ENCODE measurements around the gene GLRX3. TPM values are rescaled to one million over a fixed set of nuclear protein-coding genes. Genes with fewer than 3 reads are reported as not detected.
"Not testable (repeated sequence)": the region's sequence is repeated elsewhere in the genome, so short reads cannot be mapped to it uniquely, and the experiment has no call there.

The GLRX3 gene
- total RNA-seq, 8 experiments from 2014 or later: 58.8 to 125 (median 86.5) TPM

DNA sequence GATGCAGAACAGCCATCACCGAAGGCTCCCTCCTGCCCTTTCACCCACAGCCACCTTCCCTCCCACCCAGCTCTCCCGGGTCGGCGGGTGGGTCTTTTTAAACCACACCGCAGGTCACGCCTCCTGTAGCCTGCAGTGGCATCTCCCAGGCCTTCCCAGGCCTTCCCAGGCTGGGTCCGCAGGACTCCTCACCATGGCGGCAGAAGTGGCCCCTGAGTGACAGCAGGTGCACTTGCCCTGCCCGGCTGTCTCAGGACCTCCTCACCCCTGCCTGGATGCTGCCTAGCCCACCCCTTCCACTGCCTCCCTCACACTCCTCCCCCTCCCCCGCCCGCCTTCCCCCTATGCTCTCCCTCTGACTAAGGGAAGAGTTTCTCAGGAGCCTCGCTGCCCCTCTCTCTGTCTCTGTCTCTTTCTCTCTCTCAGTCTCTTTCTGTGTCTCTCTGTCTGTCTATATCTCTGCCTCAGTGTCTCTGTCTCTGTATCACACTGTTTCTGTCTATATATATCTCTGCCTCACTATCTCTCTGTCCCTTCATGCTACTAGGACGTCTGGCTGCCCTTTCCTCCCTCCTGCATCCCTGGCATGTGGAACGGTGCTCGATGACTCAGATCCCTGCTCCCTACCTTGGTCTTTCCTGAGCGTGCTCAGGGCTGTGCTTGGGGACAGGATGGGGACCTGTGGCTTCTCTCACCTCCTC is 57.5 kb downstream of the GLRX3 start:
- Histone ChIP-seq H3K4me3 (no peak overlapping the region), H3K4me1 (replicated peaks in 1 of 2) (peaks cover 0 to 4% of the 10 kb centered on the region in 2 donors), H3K27ac (no peak overlapping the region)
- no peak for ATAC-seq (replicated peaks in 6 of 8)
- in situ Hi-C loops (cut with MboI; ENCODE audit: low pct_unique_long_range_greater_than_20kb in 2 of 9, low sequenced_read_pairs in 9 of 9, unreplicated experiment in 9 of 9): loop anchor here in 6 of 9 experiments (25.0 kb wide), 2 partner anchors 1669 to 1694 kb away; no protein-coding TSS in a partner anchor
- 17 to 66% (median 42%) methylated on average over 2 to 4 of the region's 16 CpGs; no CpG with 5 or more reads in 3 of the 10 experiments for WGBS, 10 experiments

DNA sequence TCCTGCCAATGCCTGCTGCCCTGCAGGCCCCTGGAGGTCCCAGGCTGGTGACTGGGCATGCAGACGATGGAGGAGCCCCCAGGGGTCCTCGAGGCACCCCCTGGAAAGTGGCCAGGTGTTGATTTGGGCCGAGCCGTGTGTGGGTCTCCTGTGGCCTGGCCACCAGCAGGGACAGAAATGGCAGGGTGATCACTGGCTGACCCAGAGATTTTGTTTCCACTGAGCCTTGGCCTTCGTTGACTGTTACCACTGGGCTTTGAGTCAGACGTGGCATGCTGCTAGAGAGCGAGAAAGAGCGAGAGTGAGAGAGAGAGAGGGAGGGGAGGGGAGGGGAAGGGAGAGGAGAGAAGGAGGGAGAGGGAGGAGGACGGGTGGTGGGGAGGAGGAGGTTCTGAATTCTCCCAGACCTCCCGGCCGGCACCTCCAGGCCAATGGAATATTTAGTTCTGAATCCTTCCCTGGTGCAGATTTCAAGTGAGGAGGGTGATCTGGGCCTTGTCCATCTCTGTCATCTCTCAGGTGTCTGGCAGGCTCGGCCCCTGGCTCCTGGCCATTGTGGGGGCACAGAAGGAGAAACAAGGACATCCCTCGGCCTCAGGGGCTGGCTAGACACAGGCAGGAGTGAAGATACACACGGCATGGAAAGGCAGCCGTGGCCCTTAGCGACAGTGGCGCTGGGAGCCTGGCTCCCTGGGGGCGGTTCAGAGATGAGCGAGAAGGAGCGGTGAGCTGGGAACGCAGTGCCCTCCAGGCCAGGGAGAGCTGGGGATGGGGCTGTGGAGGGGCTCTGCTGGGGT is 58.2 kb downstream of the GLRX3 start:
- no peak for ATAC-seq (replicated peaks in 6 of 8)
- 47 to 100% (median 90%) methylated on average over 2 to 4 of the region's 21 CpGs; no CpG with 5 or more reads in 7 of the 10 experiments for WGBS, 10 experiments
- peaks cover 0 to 4% of the 10 kb centered on the region in 2 donors for H3K4me1 ChIP-seq (replicated peaks in 1 of 2)
- no peak overlapping the region for H3K27ac ChIP-seq
- no peak overlapping the region for H3K4me3 ChIP-seq
- in situ Hi-C loops (cut with MboI; ENCODE audit: low pct_unique_long_range_greater_than_20kb in 2 of 9, low sequenced_read_pairs in 9 of 9, unreplicated experiment in 9 of 9): loop anchor here in 6 of 9 experiments (25.0 kb wide), 2 partner anchors 1668 to 1693 kb away; no protein-coding TSS in a partner anchor

DNA sequence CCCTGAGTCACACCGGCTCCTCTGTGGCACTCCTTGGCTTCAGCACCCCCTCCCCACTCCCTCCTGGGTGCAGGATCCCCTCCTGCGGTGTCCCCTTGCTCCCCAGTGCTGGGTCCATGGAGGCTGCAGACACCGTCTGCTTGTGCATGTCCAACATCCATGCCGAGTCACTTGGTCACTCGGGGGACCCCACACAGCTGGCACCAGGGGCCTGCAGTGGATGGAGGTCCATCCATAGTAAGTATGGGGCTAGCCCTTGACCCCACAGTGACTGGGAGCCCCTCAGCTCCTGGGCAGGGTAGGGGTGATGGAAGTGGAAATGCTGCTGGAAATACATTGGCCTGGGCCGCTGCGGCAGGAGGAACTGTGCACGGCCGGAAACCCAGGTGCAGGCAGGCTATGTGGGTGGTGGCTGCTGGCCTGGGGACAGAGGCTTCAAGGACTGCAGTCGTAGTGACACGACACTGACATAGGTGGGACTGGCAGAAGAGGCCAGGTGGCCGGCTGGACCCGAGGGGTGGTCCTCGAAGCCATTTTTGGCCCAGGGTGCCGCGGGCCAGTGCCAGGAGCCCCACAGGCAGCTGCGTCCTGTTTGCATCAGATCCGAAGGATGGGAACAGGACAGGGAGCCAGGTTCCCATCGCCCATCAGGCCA is 58.9 kb downstream of the GLRX3 start:
- no peak overlapping the region for H3K27ac ChIP-seq
- H3K4me1 ChIP-seq (replicated peaks in 1 of 2): peaks cover 0 to 4% of the 10 kb centered on the region in 2 donors
- in situ Hi-C loops (cut with MboI; ENCODE audit: low pct_unique_long_range_greater_than_20kb in 2 of 9, low sequenced_read_pairs in 9 of 9, unreplicated experiment in 9 of 9): loop anchor here in 6 of 9 experiments (25.0 kb wide), 2 partner anchors 1667 to 1692 kb away; no protein-coding TSS in a partner anchor
- H3K4me3 ChIP-seq: no peak overlapping the region
- 81 to 93% (median 90%) methylated on average over 2 to 6 of the region's 19 CpGs; no CpG with 5 or more reads in 5 of the 10 experiments for WGBS, 10 experiments
- ATAC-seq (replicated peaks in 6 of 8): no peak

DNA sequence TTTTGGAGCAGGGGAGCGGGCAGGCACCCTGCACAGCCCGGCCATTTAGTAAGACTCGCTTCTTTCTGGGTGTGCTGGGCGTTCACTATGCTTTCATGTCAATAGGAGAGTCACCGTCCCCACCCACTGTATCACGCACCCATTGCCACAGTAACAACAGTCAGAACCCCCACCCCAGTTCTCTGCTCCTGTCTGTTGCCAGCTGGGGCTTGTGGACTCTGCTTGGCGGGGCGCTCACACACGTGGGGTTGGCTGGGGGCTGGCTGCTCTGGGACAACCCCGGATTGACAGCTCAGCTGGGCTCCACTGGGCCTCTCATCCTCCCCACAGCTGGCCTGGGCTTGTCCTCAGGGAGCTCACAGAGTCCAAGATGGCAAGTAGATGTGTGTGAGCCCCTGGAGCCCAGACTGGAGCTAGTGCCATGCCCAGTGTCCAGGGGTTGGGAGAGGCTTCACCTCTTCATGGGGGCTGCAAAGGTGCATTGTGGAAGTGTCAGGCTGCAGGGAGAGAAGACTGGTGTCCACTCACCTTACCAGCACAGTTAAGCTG is 59.6 kb downstream of the GLRX3 start:
- no peak for ATAC-seq (replicated peaks in 6 of 8)
- WGBS, 10 experiments: 20 to 100% (median 92%) methylated on average over 1 to 2 of the region's 10 CpGs; no CpG with 5 or more reads in 5 of the 10 experiments
- in situ Hi-C loops (cut with MboI; ENCODE audit: low pct_unique_long_range_greater_than_20kb in 2 of 9, low sequenced_read_pairs in 9 of 9, unreplicated experiment in 9 of 9): loop anchor here in 6 of 9 experiments (25.0 kb wide), 2 partner anchors 1666 to 1691 kb away; no protein-coding TSS in a partner anchor
- Histone ChIP-seq H3K27ac (no peak overlapping the region), H3K4me1 (replicated peaks in 1 of 2) (peaks cover 0 to 2% of the 10 kb centered on the region in 2 donors), H3K4me3 (no peak overlapping the region)

DNA sequence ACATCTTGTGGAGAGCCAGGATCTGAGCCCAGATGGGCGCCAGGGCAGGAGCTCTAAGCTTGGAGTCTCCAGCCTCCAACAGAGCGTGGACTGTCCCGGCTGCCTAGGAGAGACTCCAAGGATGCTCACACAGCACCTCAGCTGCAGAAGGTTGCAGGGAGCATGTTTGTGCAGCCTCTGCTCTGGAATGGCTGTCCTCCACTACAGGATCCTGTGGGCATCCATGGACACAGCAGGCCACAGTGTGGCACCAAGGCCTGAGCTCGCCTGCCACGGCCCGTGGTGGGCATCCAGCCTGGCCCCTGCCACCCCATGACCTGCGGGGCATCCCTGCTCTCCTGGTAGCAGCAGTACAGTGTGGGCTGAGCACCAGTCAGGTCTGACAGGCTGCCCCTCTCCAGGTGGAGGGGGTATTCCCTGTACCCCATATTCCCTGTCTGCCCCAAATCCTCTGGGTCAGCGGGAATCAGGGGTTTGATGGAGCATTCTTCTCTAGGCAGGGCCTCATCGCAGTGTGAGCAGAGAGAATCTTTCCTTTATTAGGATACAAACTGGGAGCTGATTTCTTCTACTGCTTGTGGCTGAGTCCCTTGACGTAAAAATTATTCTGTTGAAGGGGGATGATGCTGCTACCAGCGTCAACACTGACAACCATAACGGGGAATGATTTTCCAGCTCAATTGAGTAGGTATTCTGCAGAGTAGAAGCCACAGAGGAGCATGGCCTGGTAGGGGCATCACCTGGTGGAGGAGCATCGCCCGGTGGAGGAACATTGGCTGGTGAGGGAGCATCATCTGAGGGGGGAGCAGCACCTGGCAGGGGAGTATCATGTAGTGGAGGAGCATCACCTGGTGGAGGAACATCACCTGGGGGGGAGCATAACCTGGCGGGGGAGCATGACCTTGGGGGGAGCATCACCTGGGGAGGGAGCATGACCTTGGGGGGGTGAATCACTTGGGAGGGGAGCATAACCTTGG is 60.6 kb downstream of the GLRX3 start:
- H3K4me3 ChIP-seq: no peak overlapping the region
- no peak for ATAC-seq (replicated peaks in 6 of 8)
- H3K4me1 ChIP-seq (replicated peaks in 1 of 2): no peaks in the 10 kb centered on the region
- no peak overlapping the region for H3K27ac ChIP-seq
- 50 to 100% (median 90%) methylated on average over 1 to 3 of the region's 15 CpGs; no CpG with 5 or more reads in 4 of the 10 experiments for WGBS, 10 experiments
- in situ Hi-C loops (cut with MboI; ENCODE audit: low pct_unique_long_range_greater_than_20kb in 2 of 9, low sequenced_read_pairs in 9 of 9, unreplicated experiment in 9 of 9): loop anchor here in 6 of 9 experiments (25.0 kb wide), 2 partner anchors 1666 to 1691 kb away; no protein-coding TSS in a partner anchor

DNA sequence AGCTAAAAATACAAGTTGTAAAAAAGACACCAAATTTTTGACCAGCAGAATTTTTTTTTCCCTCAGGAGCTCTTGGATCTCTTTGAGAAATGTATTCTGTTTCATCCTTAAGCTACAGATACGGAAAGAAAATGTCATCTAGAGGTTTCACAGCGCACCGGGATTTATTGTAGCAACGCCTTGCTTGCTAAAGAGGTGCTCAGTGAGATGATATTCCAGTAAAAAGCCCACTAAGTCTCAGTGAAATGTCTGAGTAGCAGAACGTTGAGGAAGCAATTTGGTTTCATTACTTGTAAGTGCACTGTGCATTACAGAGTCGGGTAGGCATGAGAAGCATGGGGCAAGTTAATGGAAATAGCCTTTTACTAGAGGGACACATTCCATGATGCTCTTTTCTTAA is 62.5 kb downstream of the GLRX3 start:
- Histone ChIP-seq H3K4me1 (replicated peaks in 1 of 2) (no peaks in the 10 kb centered on the region), H3K27ac (no peak overlapping the region), H3K4me3 (no peak overlapping the region)
- 20 to 100% (median 83%) methylated on average over 1 to 6 of the region's 6 CpGs for WGBS, 10 experiments
- no peak for ATAC-seq (replicated peaks in 6 of 8)
- in situ Hi-C loops (cut with MboI; ENCODE audit: low pct_unique_long_range_greater_than_20kb in 2 of 9, low sequenced_read_pairs in 9 of 9, unreplicated experiment in 9 of 9): loop anchor here in 6 of 9 experiments (25.0 kb wide), 2 partner anchors 1664 to 1689 kb away; no protein-coding TSS in a partner anchor

DNA sequence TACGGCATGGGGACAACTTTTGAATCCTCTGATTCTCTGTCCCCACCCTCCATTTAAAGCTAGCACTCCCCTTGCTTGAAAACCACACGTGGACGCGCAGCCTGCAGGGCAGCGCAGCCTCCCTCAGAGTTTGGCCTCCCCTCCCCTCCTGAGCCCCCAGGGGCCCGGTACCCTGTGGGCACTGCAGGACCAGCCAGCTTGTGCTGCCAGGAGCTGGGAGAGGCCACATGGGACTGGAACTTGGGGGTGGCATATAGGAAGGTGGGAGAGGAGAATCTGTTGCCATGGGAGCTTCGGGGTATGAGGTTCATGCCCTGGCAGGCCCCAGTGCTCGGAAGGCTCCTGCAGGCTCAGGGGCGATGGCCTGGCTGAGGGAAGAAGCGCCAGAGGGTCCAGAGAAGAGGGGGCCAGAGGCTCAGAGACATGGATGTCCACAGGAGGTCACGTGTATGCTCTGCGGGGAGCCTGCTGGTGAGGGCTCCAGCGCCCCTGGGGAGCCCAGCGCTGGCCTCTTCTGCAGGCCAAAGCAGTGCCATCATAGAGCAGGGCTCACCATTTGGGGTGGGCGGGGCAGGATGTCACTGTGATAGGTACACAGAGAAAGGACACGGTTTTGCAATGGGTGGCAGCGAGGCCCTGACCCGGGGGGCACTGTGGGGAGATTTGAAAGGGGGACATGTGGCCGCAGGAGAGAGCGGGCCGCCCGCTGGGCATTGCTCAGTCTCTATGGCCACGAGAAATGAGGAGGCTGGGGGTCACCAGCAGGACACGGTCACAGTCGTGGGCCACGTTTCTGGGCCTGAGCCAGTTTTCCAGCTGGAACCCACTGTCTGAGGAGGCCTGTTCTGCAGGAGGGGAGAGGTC is 64.2 kb downstream of the GLRX3 start:
- WGBS, 10 experiments: 62 to 100% (median 80%) methylated on average over 1 to 9 of the region's 26 CpGs; no CpG with 5 or more reads in 3 of the 10 experiments
- ATAC-seq (replicated peaks in 6 of 8): peak in 3 of 8 experiments; percentile 9 to 74 (median 31)
- Histone ChIP-seq H3K27ac (no peak overlapping the region), H3K4me3 (no peak overlapping the region), H3K4me1 (replicated peaks in 1 of 2) (no peaks in the 10 kb centered on the region)
- in situ Hi-C loops (cut with MboI; ENCODE audit: low pct_unique_long_range_greater_than_20kb in 2 of 9, low sequenced_read_pairs in 9 of 9, unreplicated experiment in 9 of 9): no loop called here

DNA sequence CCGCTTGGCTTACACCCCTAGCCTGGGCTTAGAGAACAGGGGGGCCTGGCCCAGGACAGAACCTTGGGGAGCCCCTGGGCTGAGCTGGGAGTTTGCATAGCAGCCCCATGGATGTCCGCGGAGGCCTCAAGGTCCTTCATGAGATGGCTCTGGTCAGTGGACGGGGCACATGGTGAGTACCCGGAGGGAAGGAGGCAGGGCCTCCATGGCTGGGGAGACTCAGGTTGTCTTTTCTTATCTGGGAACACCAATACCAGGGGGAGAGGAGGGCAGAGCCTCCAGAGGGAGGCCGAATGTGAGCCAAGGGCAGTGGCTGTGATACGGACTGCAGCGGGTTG is 64.8 kb downstream of the GLRX3 start:
- in situ Hi-C loops (cut with MboI; ENCODE audit: low pct_unique_long_range_greater_than_20kb in 2 of 9, low sequenced_read_pairs in 9 of 9, unreplicated experiment in 9 of 9): no loop called here

DNA sequence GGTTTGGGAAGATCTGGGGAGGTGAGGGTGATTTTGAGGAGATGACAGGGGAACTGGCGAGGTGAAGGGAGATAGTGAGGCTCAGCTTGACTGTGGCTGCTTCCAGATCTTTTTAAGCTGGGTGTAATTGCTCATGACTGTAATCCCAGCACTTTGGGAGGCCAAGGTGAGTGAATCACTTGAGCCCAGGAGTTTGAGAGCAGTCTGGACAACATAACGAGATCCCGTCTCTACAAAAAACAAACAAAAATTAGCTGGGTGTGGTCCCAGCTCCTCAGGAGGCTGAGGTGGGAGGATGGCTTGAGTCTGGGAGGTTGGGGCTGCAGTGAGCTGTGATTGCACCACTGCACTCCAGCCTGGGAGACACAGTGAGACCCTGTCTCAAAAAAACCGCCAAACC is 66.0 kb downstream of the GLRX3 start:
- H3K4me3 ChIP-seq; H3K27ac ChIP-seq; H3K4me1 ChIP-seq (replicated peaks in 1 of 2); ATAC-seq (replicated peaks in 6 of 8); in situ Hi-C loops (cut with MboI; ENCODE audit: low pct_unique_long_range_greater_than_20kb in 2 of 9, low sequenced_read_pairs in 9 of 9, unreplicated experiment in 9 of 9): not testable (repeated sequence)
- 40 to 82% (median 42%) methylated on average over 1 to 4 of the region's 4 CpGs; no CpG with 5 or more reads in 4 of the 10 experiments for WGBS, 10 experiments

More for the DNA sequence above, 64.8 kb downstream of the GLRX3 start:
- 20 to 100% (median 93%) methylated on average over 1 to 4 of the region's 8 CpGs; no CpG with 5 or more reads in 5 of the 10 experiments for WGBS, 10 experiments
- Histone ChIP-seq H3K4me1 (replicated peaks in 1 of 2) (no peaks in the 10 kb centered on the region), H3K4me3 (no peak overlapping the region), H3K27ac (no peak overlapping the region)
- no peak for ATAC-seq (replicated peaks in 6 of 8)

DNA sequence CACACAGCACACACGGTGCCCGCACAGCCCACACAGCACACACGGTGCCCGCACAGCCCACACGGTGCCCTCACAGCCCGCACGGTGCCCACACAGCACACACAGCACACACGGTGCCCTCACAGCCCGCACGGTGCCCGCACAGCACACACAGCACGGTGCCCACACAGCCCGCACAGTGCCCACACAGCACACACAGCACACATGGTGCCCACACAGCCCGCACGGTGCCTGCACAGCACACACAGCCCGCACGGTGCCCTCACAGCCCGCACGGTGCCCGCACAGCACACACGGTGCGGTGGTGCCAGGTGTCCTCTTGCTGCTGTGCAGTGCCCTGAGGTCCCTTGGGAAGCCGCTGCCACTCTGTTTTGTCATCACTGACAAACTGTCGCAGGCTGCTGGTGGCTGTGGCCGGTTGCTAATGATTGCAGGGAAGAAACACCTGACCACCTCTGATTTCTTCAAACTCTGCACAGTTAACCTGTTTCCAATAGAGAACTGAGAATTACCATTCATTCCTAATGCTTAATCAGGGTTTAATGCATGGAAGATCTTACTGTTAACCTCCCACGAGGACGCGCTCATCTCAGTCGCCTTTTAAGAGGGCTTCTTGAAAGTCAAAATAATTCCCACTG is 66.9 kb downstream of the GLRX3 start:
- peak in 5 of 8 experiments; percentile 19 to 38 (median 25) for ATAC-seq (replicated peaks in 6 of 8)
- 60 to 98% (median 86%) methylated on average over 1 to 19 of the region's 29 CpGs; no CpG with 5 or more reads in 4 of the 10 experiments for WGBS, 10 experiments

More for the DNA sequence above, 66.9 kb downstream of the GLRX3 start:
- in situ Hi-C loops (cut with MboI; ENCODE audit: low pct_unique_long_range_greater_than_20kb in 2 of 9, low sequenced_read_pairs in 9 of 9, unreplicated experiment in 9 of 9): no loop called here
- Histone ChIP-seq H3K4me3 (no peak overlapping the region), H3K27ac (no peak overlapping the region), H3K4me1 (replicated peaks in 1 of 2) (no peaks in the 10 kb centered on the region)
